GM03348 (cell line): Measurements from ENCODE around the gene WNT3.
"Not testable (repeated sequence)": the region's sequence is repeated elsewhere in the genome, so short reads cannot be mapped to it uniquely, and the experiment has no call there.

Experiments used
- DNase-seq: peaks from one replicate; pipeline ENCODE4 v3.0.0; 2012; ENCODE audit warnings: low spot score

The WNT3 gene

DNA sequence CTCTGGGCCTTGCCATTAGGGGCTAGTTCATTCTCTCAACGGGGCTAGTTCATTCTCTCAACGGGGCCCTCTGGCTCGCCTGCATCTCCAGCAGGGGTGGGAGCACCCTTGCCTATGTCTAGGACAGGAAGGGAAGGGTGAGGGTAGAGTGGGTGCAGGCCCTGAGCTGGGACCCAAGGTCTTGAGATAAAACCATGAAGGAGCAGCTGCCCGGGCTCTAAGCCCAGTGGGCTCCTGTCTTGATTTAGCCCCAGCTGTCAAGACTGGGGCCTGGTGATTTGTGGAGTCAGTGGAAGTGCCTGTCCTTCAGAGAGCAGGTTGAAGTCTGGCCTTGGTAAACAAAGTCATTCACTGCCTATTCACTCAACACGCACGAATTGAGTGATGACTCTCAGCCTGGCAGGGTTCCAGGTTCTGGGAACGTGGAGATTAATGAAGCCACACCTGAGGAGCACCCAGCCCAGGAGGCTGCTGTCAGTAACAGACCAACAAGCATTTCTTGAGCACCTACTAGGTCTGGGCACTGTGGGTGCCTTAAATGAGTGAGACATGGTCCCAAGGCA is 35.4 kb downstream of the WNT3 start:
- no peak for DNase-seq

DNA sequence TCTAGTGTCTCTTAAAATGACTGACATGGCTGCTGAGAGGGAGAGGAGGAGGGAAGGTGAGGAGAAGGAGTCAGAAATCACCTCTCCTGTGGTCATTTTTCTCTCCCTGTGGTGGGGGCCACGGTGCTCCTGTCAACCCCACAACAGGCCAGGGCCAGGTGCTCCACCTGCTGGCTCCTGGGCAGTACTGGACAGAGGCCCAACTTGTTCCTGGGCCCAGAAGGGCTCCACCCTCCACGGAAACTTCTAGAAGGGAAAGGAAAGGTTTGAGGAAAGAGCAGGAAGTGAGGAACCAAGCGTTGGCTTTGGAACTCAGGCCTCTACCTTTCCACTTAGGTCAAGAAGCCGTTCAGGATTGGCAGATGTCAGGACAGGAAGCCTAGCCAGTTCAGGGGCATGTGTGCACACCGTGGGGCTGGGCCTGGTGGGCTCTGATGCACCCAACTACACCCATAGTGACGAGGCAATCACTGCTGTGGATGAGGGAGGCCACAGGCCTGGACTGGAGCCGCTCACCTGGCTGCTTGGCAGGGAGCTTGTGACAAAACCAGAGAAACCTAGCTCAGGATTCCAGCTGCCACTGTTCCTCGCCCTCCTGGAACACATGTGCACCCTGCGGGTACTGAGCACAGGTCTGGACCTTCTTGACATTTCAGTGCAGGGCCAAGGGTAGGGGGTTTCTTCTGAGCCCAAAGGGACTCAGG is 36.1 kb downstream of the WNT3 start:
- DNase-seq: no peak

DNA sequence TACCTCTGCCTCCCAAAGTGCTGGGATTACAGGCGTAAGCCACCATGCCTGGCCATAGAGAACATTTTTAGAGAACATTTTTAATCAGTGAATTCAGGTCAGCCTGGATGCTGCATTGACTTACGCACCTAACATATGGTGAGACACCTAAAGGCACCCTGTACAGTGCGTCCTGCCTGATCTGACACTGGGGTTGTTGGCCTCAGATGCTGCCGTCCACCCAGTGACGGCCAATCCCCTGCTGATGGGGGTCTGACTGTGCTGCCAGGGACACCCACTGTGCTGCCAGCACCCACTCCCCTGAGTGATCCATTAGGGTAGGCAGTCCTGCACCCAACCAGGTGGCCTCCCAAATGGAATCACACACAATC is 38.5 kb downstream of the WNT3 start:
- DNase-seq: no peak

DNA sequence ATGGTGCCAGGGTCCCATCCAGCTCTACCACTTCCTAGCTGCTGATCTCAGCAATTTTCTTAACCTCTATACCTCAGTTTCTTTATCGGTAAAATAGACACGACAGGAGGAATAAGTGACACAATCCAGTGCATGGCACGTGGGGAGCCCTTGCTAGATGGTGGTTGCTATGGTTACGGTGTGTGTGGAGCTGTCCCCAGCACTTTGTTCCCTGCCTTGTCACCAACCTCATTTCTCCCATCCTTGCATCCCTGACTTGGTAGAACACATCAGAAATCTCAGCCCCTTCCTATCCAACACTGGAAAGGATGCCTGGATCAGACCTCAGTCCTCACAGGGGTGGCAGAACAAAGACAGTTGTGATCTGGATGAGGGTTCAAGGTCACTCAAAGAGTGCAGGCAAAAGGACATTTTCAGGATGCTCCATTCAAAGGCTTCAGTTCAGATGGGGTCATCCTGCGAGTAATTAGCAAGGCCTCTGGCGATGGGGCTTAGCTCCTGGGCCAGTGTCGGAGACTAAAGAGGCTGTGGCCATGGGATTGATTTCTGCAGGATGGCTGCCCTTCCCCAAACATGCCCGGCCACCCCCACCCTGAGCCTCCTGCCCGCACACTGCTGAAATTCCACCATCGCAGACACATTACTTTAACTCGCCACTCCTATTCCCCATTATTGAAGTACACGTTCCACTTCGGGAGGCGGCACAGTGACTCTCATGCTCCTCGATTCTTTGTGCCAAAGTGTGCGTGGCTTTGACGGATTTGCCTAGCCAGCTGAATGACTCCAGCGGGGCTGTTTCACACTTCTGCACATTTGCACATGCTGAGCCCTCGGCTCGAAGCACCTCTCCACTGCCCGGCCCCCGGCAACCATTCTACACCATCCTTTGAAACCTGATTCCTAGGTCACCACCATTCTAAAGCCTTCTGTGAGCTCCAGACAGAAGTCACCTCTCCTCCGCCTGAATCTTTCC is 40.3 kb downstream of the WNT3 start:
- no peak for DNase-seq

DNA sequence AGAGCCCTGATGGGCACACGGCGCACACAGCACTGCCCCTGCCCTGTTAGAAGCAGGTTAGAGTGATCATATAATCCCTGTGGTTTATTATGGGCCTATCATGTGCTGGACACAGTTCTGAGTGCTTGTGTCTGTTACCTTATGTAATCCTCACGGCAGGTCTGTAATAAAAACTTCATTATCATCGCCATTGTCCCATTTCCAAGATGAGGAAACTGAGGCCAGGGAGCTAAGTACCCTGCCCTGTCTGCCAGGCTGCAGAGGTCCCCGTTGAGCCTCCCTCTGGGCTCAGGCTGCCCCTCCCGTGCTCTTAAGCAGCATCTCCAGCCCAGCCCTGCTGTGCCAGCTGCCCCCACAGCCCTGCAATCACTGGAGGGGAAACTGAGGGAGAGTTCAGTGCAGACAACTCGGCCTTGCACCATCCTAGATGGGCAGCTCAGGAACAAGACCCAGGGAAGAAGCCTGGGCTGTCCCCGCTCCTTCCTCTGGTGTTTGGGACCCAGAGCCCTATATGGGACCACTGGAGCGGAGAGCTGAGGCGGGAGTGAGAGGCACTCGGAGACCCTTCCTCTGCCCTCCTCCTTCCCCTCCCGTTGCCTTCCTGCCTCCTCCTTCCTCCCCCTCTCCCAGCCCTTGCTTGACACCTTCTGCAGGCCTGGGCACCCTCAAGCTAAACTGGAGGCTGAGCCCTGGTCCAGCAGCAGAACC is 42.0 kb downstream of the WNT3 start:
- DNase-seq: no peak

DNA sequence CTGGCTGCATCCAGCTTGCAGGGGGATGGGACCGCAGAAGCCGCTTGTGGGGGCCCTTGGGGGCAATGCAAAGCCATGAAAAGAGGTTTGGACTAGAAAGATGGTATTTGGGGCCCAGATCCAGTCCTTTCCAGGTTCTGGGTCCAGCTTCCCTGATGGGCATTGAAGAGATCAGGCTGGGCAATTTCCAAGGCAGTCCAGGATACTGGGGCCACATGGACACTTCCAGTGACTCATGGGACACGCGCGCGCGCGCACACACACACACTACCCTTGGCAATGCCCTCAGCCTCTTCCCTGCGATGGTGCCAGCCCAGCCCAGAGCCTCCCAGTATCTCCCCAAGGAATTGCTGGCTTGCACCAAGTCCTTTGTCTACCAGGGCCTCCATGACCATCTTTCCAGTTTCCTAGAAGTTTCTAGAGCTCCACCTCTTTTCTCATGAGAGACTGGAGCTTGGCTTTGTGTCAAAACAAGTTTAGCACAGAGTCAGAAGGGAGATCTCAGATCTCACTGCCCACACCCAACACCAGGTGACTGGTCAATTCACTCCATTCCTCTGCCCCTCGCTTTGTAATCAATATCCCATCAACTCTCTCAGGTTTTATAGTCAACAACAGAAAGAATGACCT is 44.3 kb downstream of the WNT3 start:
- DNase-seq: no peak

DNA sequence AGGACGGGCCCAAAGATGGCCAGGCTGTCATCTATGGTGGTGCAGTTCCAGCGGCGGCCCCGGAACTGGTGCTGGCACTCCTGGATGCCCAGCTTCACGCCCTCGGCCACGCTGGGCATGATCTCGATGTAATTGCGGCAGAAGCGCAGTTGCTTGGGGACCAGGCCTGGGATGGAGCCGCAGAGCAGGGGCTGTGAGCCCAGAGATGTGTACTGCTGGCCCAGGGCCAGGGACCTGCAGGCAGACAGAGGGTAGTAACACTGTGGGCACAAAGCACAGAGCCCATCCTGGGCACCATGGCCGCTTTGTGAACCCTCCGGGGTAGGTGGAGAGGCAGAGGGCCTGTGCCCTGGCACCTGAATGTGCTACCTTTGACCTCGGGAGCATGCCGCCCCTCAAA is 44.8 kb downstream of the WNT3 start:
- no peak for DNase-seq

DNA sequence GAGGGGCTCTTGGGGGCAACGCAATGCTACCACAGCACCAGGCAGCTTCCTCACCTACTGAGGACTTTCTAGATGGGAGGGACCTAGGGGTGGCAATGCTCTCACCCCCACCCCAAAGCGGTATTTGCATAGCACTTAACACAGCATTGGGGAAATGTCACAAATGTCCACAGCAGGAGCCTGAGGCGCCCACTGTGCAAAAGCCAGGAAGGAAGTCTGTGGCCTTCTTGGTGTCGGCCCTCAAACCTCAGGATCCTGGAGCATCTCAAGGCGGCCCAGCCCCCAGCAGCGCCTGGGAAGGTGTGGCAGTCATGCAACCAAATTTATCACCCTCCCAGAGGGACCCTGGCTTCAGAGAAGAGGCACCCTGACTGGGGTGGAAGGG is 45.3 kb downstream of the WNT3 start:
- DNase-seq: no peak

DNA sequence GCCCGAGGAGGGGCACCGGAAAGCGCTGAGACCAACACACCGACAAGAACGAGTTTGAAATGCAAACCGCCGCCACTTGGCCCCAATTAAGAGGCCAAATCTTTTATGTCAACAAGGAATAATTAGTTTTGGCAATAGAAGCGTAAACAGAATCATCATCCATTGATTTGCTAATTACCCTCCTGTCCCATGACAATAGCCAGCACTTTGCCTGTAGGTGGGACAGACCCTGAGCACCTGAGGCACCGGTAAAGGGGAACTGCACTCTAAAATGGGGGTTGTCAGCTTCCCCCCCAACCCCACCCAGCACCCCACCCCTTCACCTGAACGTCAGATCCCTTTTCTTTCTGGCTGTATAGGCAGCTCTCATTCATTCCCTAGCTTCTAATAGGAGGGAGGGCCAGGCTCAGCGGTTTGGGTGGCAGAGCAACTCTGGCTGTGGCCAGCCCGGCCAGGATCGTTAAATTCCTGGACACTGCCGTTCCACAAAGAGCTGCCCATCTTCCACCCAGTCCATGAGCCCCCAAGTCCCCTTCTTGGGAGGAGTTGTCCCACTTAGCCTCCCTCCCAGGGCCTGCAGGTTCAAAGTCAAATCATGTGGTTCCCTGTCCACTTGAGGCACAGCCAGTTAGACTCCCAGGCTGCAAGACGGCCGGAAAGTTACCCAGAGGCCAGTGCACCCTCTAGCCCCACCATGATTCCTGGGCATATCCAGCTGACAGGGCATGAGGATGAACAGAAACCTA is 45.8 kb downstream of the WNT3 start:
- DNase-seq: no peak

DNA sequence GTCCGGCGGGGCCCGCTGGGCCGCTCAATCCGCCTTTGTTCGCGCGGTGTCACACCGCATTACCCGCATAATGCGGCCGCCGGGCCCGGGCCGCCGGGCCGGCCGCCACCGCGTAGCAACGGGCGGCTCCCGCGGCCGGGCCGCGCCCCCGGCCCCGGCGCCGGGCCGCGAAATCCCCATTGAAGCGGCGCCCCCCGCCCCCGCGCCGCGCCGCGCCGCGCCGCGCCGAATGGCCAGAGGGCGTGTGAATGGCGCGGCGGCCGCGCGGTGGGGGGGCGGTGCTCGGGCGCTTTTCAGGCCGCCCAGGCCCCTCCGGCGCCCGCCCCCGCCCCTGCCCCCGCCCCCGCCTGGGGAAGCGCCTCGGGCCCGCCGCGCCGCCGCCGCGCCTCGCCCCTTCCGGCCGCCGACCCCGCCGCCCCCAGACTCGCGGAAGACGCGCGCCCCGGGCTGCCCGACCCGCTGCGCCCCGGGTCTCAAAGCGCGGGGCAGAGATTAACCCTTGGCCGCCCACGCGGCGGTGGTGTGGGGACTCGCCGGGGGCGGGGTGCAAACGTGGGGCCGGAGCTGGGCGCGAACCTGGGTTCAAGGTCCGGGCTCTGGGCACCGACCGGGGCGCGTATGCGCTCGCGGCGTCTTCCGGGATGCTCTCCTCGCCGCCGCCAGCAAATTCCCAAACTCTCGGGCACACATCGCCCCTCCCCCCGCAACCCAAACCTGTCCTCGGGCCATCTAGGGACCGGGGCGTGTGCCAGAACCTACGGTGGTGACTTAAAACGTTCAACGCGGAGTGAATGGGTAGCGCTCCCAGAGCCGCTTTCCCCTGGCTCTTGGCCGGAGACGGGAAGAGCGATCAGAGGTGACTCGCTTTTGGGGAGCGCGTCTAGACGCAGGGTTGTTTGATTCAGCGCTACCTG is 46.7 kb downstream of the WNT3 start:
- DNase-seq: peak; percentile 79

DNA sequence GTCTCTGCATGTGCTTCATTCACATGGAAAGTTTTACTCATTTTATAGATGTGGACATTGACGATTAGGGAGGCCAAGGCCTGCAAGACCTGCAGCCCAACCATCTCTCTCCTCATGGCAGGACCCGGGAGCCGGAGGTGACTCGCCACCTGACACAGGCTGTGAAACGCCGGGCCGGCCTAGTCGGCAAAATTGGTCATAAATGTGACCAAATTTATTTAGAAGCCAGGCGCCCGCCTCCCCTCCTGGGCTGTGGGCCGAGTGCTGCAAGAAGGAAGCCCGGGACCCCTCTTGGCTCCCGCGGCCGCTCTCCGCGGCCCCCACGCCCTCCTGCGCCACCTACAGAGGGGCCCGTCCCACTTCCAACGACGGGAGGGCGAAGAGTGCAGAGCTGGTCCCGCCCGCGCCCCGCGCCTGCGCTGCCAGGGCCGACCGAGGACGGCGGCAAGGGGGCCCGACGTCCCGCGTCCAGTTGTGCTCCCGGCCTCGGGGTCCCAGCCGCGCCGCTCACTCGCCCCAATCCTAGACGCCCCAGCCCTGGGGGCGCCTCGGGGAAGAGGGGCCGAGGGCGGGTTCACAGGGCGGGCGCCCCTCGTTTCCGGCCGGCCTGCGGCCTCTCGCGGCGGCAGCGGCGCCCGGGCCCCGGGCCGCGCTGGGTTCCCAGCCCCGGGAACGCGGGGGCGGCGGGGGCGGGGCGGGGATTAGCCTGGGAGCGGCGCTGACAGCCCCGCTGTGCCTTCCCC is 47.5 kb downstream of the WNT3 start:
- peak; percentile 79 for DNase-seq

DNA sequence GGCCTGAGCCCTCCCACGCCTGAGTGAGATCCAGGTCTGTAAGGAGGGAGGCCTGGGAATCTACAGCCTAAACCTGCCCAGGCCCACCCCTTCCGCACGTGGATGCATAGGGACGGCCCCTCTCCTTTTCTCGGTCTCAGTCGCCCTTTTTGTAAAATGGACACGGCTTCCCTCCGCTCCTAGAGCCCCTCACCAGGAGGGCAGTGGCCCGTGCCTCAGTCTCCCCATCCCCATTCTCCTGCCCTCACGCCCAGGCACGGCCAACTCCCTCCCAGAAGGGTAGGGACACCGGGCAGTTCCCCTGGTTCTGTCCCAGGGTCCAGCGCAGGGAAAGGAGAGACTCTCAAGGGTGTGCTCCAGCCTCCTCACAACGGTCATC is 48.1 kb downstream of the WNT3 start:
- no peak for DNase-seq

DNA sequence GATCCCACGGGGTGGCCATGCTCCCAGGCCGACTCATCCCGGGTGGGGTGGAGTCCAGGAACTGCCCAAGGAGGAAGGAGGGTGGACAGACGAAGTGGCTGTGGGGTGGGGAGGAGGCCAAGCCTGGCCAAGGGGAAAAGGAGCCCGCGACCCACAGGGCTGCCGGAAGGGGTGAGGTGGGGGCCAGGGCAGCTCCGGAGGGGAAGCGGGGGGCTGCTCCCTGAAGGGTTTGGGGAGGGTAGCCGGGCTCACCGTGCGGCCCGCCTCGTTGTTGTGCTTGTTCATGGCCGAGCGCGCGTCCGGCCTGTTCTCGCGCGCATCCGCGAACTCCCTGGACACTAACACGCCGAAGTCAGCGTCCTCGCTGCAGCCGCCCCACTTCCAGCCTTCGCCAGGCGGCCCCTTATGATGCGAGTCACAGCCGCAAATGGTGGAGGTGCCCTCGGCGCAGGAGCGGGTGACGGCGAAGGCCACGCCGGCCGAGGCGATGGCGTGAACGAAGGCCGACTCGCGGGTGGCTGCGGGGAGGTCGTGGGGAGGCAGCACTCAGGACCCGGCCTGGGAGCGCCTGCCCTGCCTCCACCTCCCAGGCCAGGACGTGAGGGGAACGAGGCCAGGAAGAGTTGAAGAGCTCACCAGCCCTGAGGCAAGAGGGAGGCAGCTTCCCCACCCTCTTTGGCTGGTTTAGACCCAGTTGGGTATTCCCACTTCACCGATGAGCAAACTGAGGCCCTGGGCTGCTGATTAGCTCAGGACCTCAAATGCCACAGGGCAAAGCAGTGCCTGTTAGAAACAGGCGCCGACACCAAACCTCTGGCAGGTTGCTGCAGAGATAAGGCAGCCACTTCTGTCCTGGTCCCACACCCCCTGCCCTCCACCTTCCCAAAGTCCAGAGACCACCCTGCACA is 48.7 kb downstream of the WNT3 start:
- no peak for DNase-seq

DNA sequence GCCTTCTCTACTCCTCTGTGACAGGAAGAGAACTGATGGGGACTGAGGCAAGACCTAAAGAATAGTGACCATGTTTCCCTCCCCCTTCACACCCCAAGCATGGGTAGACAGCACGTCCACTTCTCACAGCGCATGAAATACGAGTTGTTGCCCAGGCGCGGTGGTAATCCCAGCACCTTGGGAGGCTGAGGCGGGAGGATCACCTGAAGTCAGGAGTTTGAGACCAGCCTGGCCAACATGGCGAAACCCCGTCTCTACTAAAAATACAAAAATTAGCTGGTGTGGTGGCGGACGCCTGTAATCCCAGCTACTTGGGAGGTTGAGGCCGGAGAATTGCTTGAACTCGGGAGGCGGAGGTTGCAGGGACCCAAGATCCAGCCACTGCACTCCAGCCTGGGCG is 49.6 kb downstream of the WNT3 start:
- DNase-seq: not testable (repeated sequence)

DNA sequence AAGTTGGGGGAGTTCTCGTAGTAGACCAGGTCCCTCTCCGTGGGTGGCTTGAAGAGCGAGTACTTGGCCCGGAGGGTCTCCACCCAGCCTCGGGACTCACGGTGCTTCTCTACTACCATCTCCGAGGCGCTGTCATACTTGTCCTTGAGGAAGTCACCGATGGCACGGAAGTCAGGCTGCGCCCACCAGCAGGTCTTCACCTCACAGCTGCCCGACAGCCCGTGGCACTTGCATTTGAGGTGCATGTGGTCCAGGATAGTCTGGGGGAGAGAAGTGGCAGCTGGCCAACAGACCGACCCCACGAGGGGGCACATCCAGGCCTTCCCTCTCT is 50.0 kb downstream of the WNT3 start:
- DNase-seq: no peak

DNA sequence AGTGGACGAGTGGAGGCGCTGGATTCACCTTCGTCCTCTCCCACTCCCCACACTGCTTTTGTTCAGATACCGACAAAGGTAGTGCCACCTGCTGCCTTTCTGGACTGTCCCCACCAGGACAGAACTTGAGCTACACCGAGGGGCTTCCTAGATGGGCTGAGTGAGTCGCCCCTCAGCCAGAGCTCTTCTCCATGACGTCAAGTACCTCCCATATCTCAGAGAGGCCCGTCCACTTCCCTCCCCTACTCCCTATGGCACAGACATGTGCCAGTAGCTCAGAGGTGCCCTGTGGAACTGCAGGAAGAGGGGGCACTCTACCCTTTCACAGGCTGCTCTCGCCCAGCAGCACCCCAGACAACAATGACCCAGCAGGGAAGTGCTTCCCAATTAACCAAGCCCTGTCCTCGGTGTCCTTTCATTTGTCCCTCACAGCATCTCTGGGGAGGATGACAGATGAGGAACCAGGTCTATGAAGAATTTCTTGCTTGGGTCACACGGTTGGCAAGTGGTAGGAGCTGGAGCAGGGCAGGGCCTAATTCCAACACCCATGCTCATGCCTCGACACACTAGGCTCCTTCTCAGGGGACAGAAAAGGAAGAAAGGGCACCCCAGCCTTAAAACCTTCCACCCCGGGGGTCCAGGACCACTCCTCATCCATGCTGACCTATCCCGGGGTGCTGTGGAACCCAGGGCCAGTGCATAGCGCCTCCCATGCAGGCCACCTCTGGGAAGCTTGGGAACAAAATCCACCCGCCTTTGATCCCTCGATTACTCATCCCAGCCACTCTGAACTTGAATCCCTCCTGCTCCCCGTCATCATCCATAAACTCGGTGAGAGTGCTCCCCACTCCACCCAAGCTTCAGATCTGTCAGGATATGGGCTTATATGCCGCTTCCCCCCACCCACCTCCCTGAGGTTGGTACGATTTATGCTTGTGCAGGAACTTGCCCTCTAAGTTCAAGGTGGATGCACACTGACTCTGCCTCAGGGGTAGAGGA is 51.7 kb downstream of the WNT3 start:
- no peak for DNase-seq

DNA sequence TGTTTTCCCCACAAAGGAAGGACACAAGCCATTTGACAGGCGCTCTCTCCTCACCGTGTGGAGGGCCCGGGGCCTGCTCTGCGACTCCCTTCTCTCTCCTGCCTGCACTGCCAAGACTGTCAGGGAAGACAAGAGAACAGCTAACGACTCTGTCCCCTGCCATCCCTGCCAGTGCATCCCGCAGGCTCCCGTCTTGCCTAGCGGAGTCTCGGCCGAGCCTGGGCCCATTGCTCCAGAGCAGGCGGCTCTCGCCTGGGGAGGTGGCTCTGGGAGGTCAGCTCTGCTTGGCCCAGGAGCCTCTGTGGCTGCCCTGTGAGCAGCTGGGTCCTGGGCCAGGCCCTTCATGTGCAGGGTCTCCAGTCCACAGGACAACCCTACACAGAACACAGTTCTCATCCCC is 53.0 kb downstream of the WNT3 start:
- no peak for DNase-seq
